ENCODE data around the gene TRIM32. TPM values are rescaled to one million over a fixed set of nuclear protein-coding genes. Genes with fewer than 3 reads are reported as not detected.
A peak's percentile ranks its signal among the peaks of the same experiment; 100 is the strongest.

Gene TRIM32
- total and polyA plus RNA-seq, 2 donors (not counting 1 experiment from before 2014, with no cell fraction given), result 3.6 to 14.1 TPM

GRCh38 chr9:116687754-116688135 lies 640 bp downstream of the TRIM32 start:
- ChIA-PET CTCF (no interaction called here), POLR2A (no interaction called here)
- Histone ChIP-seq H2AFZ (ENCODE audit: insufficient read depth, low read depth, low read length, poor library complexity, severe bottlenecking) (peak overlapping the region; percentile 91), H3K4me2 (replicated peaks; ENCODE audit: low read depth, low read length, poor library complexity, severe bottlenecking) (peak overlapping the region; percentile 84), H3K4me1 (ENCODE audit: control insufficient read depth in 2 of 2, insufficient read depth in 2 of 2, low read length in 2 of 2) (peaks cover 30 to 33% of the 10 kb centered on the region in 2 donors), H3K4me3 (ENCODE audit: control extremely low read depth in 1 of 5, extremely low read depth in 1 of 5, insufficient read depth in 1 of 5, low read depth in 2 of 5, low read length in 4 of 5) (peak overlapping the region; percentile 45 to 76 (median 64)), H3K79me2 (ENCODE audit: control insufficient read depth, insufficient read depth, low read length) (peaks cover 32% of the 10 kb centered on the region), H3K27me3 (replicated peaks in 1 of 4; ENCODE audit: control extremely low read depth in 1 of 4, control insufficient read depth in 3 of 4, insufficient read depth in 4 of 4, low read length in 3 of 4) (no peaks in the 10 kb centered on the region), H3K36me3 (replicated peaks in 1 of 2; ENCODE audit: control extremely low read depth in 1 of 2, control insufficient read depth in 1 of 2, extremely low read depth in 1 of 2, insufficient read depth in 2 of 2, low read length in 1 of 2) (no peaks in the 10 kb centered on the region), H3K27ac (ENCODE audit: low read length in 2 of 2) (peak overlapping the region in 1 of 2 donors; percentile 61), H3K9ac (ENCODE audit: low read length) (peak overlapping the region; percentile 70), H3K9me3 (ENCODE audit: control extremely low read depth in 1 of 3, control insufficient read depth in 2 of 3, insufficient read depth in 1 of 3, low read length in 2 of 3) (peaks cover 0 to 2% (median 0%) of the 10 kb centered on the region in 3 donors), H4K20me1 (ENCODE audit: control insufficient read depth, insufficient read depth, low read length, poor library complexity, severe bottlenecking) (peaks cover 3% of the 10 kb centered on the region)
- peak overlapping the region; percentile 91 for H3K27ac Mint-ChIP-seq
- H3K27me3 Mint-ChIP-seq, result no peaks in the 10 kb centered on the region
- WGBS (ENCODE audit: insufficient coverage), result 29% methylated on average over 7 of the region's 7 CpGs
- intact Hi-C loops (cut with micrococcal nuclease), result no loop called here
- TF ChIP-seq, protein P1, sequence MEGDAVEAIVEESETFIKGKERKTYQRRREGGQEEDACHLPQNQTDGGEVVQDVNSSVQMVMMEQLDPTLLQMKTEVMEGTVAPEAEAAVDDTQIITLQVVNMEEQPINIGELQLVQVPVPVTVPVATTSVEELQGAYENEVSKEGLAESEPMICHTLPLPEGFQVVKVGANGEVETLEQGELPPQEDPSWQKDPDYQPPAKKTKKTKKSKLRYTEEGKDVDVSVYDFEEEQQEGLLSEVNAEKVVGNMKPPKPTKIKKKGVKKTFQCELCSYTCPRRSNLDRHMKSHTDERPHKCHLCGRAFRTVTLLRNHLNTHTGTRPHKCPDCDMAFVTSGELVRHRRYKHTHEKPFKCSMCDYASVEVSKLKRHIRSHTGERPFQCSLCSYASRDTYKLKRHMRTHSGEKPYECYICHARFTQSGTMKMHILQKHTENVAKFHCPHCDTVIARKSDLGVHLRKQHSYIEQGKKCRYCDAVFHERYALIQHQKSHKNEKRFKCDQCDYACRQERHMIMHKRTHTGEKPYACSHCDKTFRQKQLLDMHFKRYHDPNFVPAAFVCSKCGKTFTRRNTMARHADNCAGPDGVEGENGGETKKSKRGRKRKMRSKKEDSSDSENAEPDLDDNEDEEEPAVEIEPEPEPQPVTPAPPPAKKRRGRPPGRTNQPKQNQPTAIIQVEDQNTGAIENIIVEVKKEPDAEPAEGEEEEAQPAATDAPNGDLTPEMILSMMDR (IDR thresholded peaks at IDR 0.05), result no peak
- no peak for TF ChIP-seq EZH2 (IDR thresholded peaks at IDR 0.05; ENCODE audit: borderline replicate concordance, insufficient read depth, low read depth, low read length, poor library complexity, severe bottlenecking)
- peaks cover 58% of the 10 kb centered on the region for H3K4me1 Mint-ChIP-seq
- ATAC-seq (ENCODE audit: low read depth), result no peak
- no peak for DNase-seq
- H3K4me3 Mint-ChIP-seq, result peak overlapping the region; percentile 98
- H3K9me3 Mint-ChIP-seq (ENCODE audit: insufficient read depth), result no peaks in the 10 kb centered on the region

DNA sequence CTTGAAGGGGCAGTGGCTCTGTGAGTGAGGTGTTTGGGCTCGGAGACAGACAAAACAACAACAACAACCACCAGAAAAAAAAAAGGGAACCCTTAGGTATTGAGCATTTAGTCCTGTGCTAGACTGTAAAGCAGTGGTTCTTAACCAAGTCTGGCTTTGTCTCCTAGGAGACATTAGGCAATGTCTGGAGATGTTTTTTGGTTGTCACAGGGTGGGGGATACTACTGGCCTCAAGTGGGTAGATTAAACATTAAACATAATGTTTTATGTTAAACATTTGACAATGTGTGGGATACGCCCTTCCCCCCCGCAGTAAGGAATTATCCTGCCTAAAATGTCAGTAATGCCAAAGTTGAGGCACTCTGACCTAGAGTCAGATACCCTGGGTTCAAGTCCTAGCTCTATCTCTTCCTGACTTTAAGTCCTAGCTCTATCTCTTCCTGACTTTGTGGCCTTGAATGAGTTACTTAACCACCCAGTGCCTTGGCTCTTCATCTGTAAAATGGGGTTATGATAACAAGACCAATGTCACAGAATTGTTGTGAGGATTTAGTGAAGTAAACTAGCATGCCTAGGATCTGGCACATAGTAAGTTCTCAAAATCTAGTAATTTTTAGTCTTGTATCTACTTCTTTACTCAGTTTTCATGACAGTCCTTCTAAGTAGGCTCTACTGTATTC lies 1.8 kb downstream of the TRIM32 start:
- intact Hi-C loops (cut with micrococcal nuclease), result no loop called here
- no peak overlapping the region for H3K27ac Mint-ChIP-seq

More for the DNA sequence above, 1.8 kb downstream of the TRIM32 start:
- DNase-seq (no peak), ATAC-seq (ENCODE audit: low read depth) (no peak)
- CTCF ChIA-PET, result no interaction called here
- POLR2A ChIA-PET, result no interaction called here
- peaks cover 32% of the 10 kb centered on the region for H3K79me2 ChIP-seq (ENCODE audit: control insufficient read depth, insufficient read depth, low read length)
- Mint-ChIP-seq H3K9me3 (ENCODE audit: insufficient read depth) (no peaks in the 10 kb centered on the region), H3K4me3 (peak overlapping the region; percentile 32), H3K4me1 (peaks cover 61% of the 10 kb centered on the region), H3K27me3 (no peaks in the 10 kb centered on the region)
- no CpG with 5 or more reads among the region's 3 CpGs for WGBS (ENCODE audit: insufficient coverage)
- H2AFZ ChIP-seq (ENCODE audit: insufficient read depth, low read depth, low read length, poor library complexity, severe bottlenecking), result no peak overlapping the region
- H3K4me2 ChIP-seq (replicated peaks; ENCODE audit: low read depth, low read length, poor library complexity, severe bottlenecking), result no peak overlapping the region
- no peaks in the 10 kb centered on the region for H3K36me3 ChIP-seq (replicated peaks in 1 of 2; ENCODE audit: control extremely low read depth in 1 of 2, control insufficient read depth in 1 of 2, extremely low read depth in 1 of 2, insufficient read depth in 2 of 2, low read length in 1 of 2)
- H3K4me3 ChIP-seq (ENCODE audit: control extremely low read depth in 1 of 5, extremely low read depth in 1 of 5, insufficient read depth in 1 of 5, low read depth in 2 of 5, low read length in 4 of 5), result no peak overlapping the region
- no peaks in the 10 kb centered on the region for H3K27me3 ChIP-seq (replicated peaks in 1 of 4; ENCODE audit: control extremely low read depth in 1 of 4, control insufficient read depth in 3 of 4, insufficient read depth in 4 of 4, low read length in 3 of 4)
- no peaks in the 10 kb centered on the region for H3K9me3 ChIP-seq (ENCODE audit: control extremely low read depth in 1 of 3, control insufficient read depth in 2 of 3, insufficient read depth in 1 of 3, low read length in 2 of 3)
- H3K4me1 ChIP-seq (ENCODE audit: control insufficient read depth in 2 of 2, insufficient read depth in 2 of 2, low read length in 2 of 2), result peaks cover 30 to 34% of the 10 kb centered on the region in 2 donors
- no peak overlapping the region for H3K9ac ChIP-seq (ENCODE audit: low read length)
- H3K27ac ChIP-seq (ENCODE audit: low read length in 2 of 2), result no peak overlapping the region
- peaks cover 6% of the 10 kb centered on the region for H4K20me1 ChIP-seq (ENCODE audit: control insufficient read depth, insufficient read depth, low read length, poor library complexity, severe bottlenecking)
- TF ChIP-seq EZH2 (IDR thresholded peaks at IDR 0.05; ENCODE audit: borderline replicate concordance, insufficient read depth, low read depth, low read length, poor library complexity, severe bottlenecking), result no peak
- TF ChIP-seq, protein P1 (IDR thresholded peaks at IDR 0.05), result no peak
